Left ventricle myocardium inferior (tissue), 1 donor: ENCODE measurements around the gene CORO6. TPM values are rescaled to one million over a fixed set of nuclear protein-coding genes. Genes with fewer than 3 reads are reported as not detected.
A peak's percentile ranks its signal among the peaks of the same experiment; 100 is the strongest.

Experiments
- DNase-seq: peaks from one replicate; pipeline ENCODE4 v3.0.0-alpha.2; 2020
- H3K27ac ChIP-seq: fragments of 200-600 bp; replicated peaks from 2 replicates; pipeline ENCODE4 v1.8.0; 2021
- H3K27me3 ChIP-seq: fragments of 200-600 bp; 2 replicates; pipeline ENCODE4 v1.8.0; 2021; ENCODE audit warnings: low read depth
- H3K36me3 ChIP-seq: fragments of 200-600 bp; 2 replicates; pipeline ENCODE4 v1.8.0; 2021
- H3K4me1 ChIP-seq: fragments of 200-600 bp; 2 replicates; pipeline ENCODE4 v1.8.0; 2021
- H3K4me3 ChIP-seq: fragments of 200-600 bp; 2 replicates; pipeline ENCODE4 v1.8.0; 2021; ENCODE audit warnings: mild to moderate bottlenecking, moderate library complexity
- H3K9me3 ChIP-seq: fragments of 200-600 bp; replicated peaks from 2 replicates; pipeline ENCODE4 v1.8.0; 2021
- CTCF ChIP-seq: fragments of 200-600 bp; IDR thresholded peaks from 2 replicates; pipeline ENCODE4 v1.8.0; 2021; ENCODE audit warnings: antibody characterized with exemption, mild to moderate bottlenecking, borderline replicate concordance
- intact Hi-C: fragments of 100-400 bp; cut with micrococcal nuclease; formaldehyde crosslinking; loops from one replicate; pipeline ENCODE4 v1.11.0; 2022
- total RNA-seq: library from RNA; stranded (reverse); fragmentation: NEBNext Ultra II Directional; extraction: Animal tissue kit (Norgen Biotek cat#: 25700); gene quantifications from one replicate; pipeline ENCODE4 v1.2.1, GENCODE V29; 2021
- donor health status: DM: no; HTN: yes; CAD: no; lungs with severe emphysema.

CORO6 gene
- total RNA-seq, 1 donor from 2014 or later = 101 TPM

GRCh38 chr17:29570521-29570920 is 52.2 kb downstream of the CORO6 start:
- intact Hi-C loops = no loop called here
- Histone ChIP-seq H3K4me1 (peaks cover 72% of the 10 kb centered on the region), H3K36me3 (peaks cover 22% of the 10 kb centered on the region), H3K4me3 (no peak overlapping the region), H3K9me3 (no peaks in the 10 kb centered on the region), H3K27ac (no peak overlapping the region), H3K27me3 (no peaks in the 10 kb centered on the region)
- no peak for TF ChIP-seq CTCF
- no peak for DNase-seq

GRCh38 chr17:29569245-29569950 is 53.3 kb downstream of the CORO6 start:
- H3K4me3 ChIP-seq = peak overlapping the region; percentile 77
- peaks cover 11% of the 10 kb centered on the region for H3K36me3 ChIP-seq
- H3K27me3 ChIP-seq = no peaks in the 10 kb centered on the region
- H3K27ac ChIP-seq = peak overlapping the region; percentile 92
- intact Hi-C loops = no loop called here
- no peak for TF ChIP-seq CTCF
- no peaks in the 10 kb centered on the region for H3K9me3 ChIP-seq
- H3K4me1 ChIP-seq = peaks cover 83% of the 10 kb centered on the region
- DNase-seq = no peak

- Histone ChIP-seq H3K27me3 (no peaks in the 10 kb centered on the region), H3K9me3 (no peaks in the 10 kb centered on the region), H3K27ac (peak within 1 kb of the TSS; percentile 92), H3K36me3 (peaks cover 4% of the 10 kb centered on the region), H3K4me3 (peak within 1 kb of the TSS; percentile 77), H3K4me1 (peaks cover 84% of the 10 kb centered on the region)
- intact Hi-C loops = no loop called here
- DNase-seq = peak; percentile 93
- TF ChIP-seq CTCF = no peak
Observed at GRCh38 chr17:29568331-29569244, 54.1 kb downstream of the CORO6 start, which contains the start of gene TP53I13. Gene TP53I13, plus strand, starts transcription at chr17:29568701. Its CDS starts 58 bp downstream, at chr17:29568759.

- no peaks in the 10 kb centered on the region for H3K27me3 ChIP-seq
- H3K4me3 ChIP-seq = peak overlapping the region; percentile 77
- H3K4me1 ChIP-seq = peaks cover 76% of the 10 kb centered on the region
- peak; percentile 57 for TF ChIP-seq CTCF
- DNase-seq = peak; percentile 73
- H3K36me3 ChIP-seq = peaks cover 3% of the 10 kb centered on the region
- peak overlapping the region; percentile 92 for H3K27ac ChIP-seq
- no peaks in the 10 kb centered on the region for H3K9me3 ChIP-seq
- intact Hi-C loops = no loop called here
Observed at GRCh38 chr17:29567554-29568330, 55.0 kb downstream of the CORO6 start.

- DNase-seq = no peak
- Histone ChIP-seq H3K27ac (peak overlapping the region; percentile 92), H3K4me1 (peaks cover 75% of the 10 kb centered on the region), H3K9me3 (no peaks in the 10 kb centered on the region), H3K4me3 (peak overlapping the region; percentile 77), H3K36me3 (peaks cover 8% of the 10 kb centered on the region), H3K27me3 (no peaks in the 10 kb centered on the region)
- intact Hi-C loops = no loop called here
- TF ChIP-seq CTCF = no peak
Observed at GRCh38 chr17:29567304-29567553, 55.5 kb downstream of the CORO6 start.
